WTC11 (cell line): ENCODE data around the gene EFCC1. TPM values are rescaled to one million over a fixed set of nuclear protein-coding genes. Genes with fewer than 3 reads are reported as not detected.

ENCODE experiments used
- ATAC-seq: fragments of 200-7000 bp; cut with Tn5 transposase; 2 replicates; pipeline ENCODE4 v1.10.0; 2021; ENCODE audit warnings: mild to moderate bottlenecking, moderate library complexity
- CTCF ChIA-PET: fragments of 300-600 bp; sonication (Branson Sonifier 250); formaldehyde crosslinking; loops from one replicate; lab custom pipeline; 2021; ENCODE audit warnings: antibody characterized with exemption; lab: Charles Lee
- POLR2A ChIA-PET: fragments of 350-600 bp; sonication (Branson Sonifier 250); formaldehyde crosslinking; loops from one replicate; lab custom pipeline; 2021; ENCODE audit warnings: antibody characterized with exemption; lab: Charles Lee
- DNase-seq: peaks from one replicate; pipeline ENCODE4 v3.0.0; 2021; ENCODE audit warnings: low spot score
- H3K27ac Mint-ChIP-seq: 2 replicates; pipeline ENCODE4 v1.8.0; 2021; ENCODE audit warnings: mixed read lengths
- H3K27me3 Mint-ChIP-seq: 2 replicates; pipeline ENCODE4 v1.8.0; 2021; ENCODE audit warnings: low read depth, mild to moderate bottlenecking, moderate library complexity, mixed read lengths
- H3K36me3 Mint-ChIP-seq: 2 replicates; pipeline ENCODE4 v1.8.0; 2021; ENCODE audit warnings: mixed read lengths
- H3K4me1 Mint-ChIP-seq: 2 replicates; pipeline ENCODE4 v1.8.0; 2022; ENCODE audit warnings: mixed read lengths
- H3K4me3 Mint-ChIP-seq: 2 replicates; pipeline ENCODE4 v1.8.0; 2021; ENCODE audit warnings: mild to moderate bottlenecking, moderate library complexity, mixed read lengths
- H3K9me3 Mint-ChIP-seq: 2 replicates; pipeline ENCODE4 v1.8.0; 2021; ENCODE audit warnings: mixed read lengths
- CBFB ChIP-seq: sonication (generic); formaldehyde crosslinking; IDR thresholded peaks from 2 replicates; pipeline ENCODE4 v1.8.1; 2022; ENCODE audit warnings: mild to moderate bottlenecking, low read depth, missing genetic modification reagents
- ESRRA ChIP-seq: sonication (generic); formaldehyde crosslinking; IDR thresholded peaks from 2 replicates; pipeline ENCODE4 v1.8.1; 2022; ENCODE audit warnings: mild to moderate bottlenecking, missing genetic modification reagents, borderline replicate concordance
- FOXJ3 ChIP-seq: sonication (generic); formaldehyde crosslinking; IDR thresholded peaks from 2 replicates; pipeline ENCODE4 v1.9.0; 2021; ENCODE audit warnings: missing genetic modification reagents, mild to moderate bottlenecking, borderline replicate concordance
- FOXP4 ChIP-seq: sonication (generic); formaldehyde crosslinking; IDR thresholded peaks from 2 replicates; pipeline ENCODE4 v1.8.0; 2022; ENCODE audit warnings: mild to moderate bottlenecking, missing genetic modification reagents
- GTF2I ChIP-seq: fragments of 250-450 bp; sonication (Bioruptor Pico); conservative IDR thresholded peaks from 2 replicates; pipeline ENCODE4 v1.4.0; 2021; ENCODE audit warnings: mild to moderate bottlenecking
- HMGA2 ChIP-seq: fragments of 250-450 bp; sonication (Bioruptor Pico); IDR thresholded peaks from 2 replicates; pipeline ENCODE4 v1.4.0; 2021; ENCODE audit warnings: mild to moderate bottlenecking, moderate library complexity
- JAZF1 ChIP-seq: fragments of 250-450 bp; sonication (Bioruptor Pico); IDR thresholded peaks from 2 replicates; pipeline ENCODE4 v1.9.0; 2021; ENCODE audit warnings: moderate library complexity, mild to moderate bottlenecking, inconsistent platforms
- JUN ChIP-seq: sonication (generic); formaldehyde crosslinking; IDR thresholded peaks from 2 replicates; pipeline ENCODE4 v1.8.0; 2023; ENCODE audit warnings: mild to moderate bottlenecking, missing genetic modification reagents
- MAX ChIP-seq: sonication (generic); formaldehyde crosslinking; IDR thresholded peaks from 2 replicates; pipeline ENCODE4 v1.8.0; 2022; ENCODE audit warnings: mild to moderate bottlenecking, missing genetic modification reagents
- MXD4 ChIP-seq: fragments of 250-450 bp; sonication (Bioruptor Pico); IDR thresholded peaks from 2 replicates; pipeline ENCODE4 v1.8.0; 2021; ENCODE audit warnings: mild to moderate bottlenecking, moderate library complexity, borderline replicate concordance
- NFATC4 ChIP-seq: fragments of 250-450 bp; sonication (Bioruptor Pico); IDR thresholded peaks from 2 replicates; pipeline ENCODE4 v1.9.0; 2021; ENCODE audit warnings: mild to moderate bottlenecking
- PRRX2 ChIP-seq: fragments of 250-450 bp; sonication (Bioruptor Pico); IDR thresholded peaks from 2 replicates; pipeline ENCODE4 v1.8.0; 2021; ENCODE audit warnings: mild to moderate bottlenecking
- SMAD3 ChIP-seq: sonication (generic); formaldehyde crosslinking; IDR thresholded peaks from 2 replicates; pipeline ENCODE4 v1.8.0; 2022; ENCODE audit warnings: missing genetic modification reagents, mild to moderate bottlenecking, borderline replicate concordance
- SMAD4 ChIP-seq: sonication (generic); formaldehyde crosslinking; IDR thresholded peaks from 2 replicates; pipeline ENCODE4 v1.8.0; 2022; ENCODE audit warnings: mild to moderate bottlenecking, missing genetic modification reagents
- TP53 ChIP-seq: sonication (generic); formaldehyde crosslinking; IDR thresholded peaks from 2 replicates; pipeline ENCODE4 v1.8.1; 2023; ENCODE audit warnings: mild to moderate bottlenecking, missing genetic modification reagents
- USF2 ChIP-seq: sonication (generic); formaldehyde crosslinking; IDR thresholded peaks from 2 replicates; pipeline ENCODE4 v1.8.1; 2023; ENCODE audit warnings: mild to moderate bottlenecking, missing genetic modification reagents, moderate library complexity
- ZMAT4 ChIP-seq: fragments of 250-450 bp; sonication (Bioruptor Pico); IDR thresholded peaks from 2 replicates; pipeline ENCODE4 v1.9.0; 2021; ENCODE audit warnings: mild to moderate bottlenecking
- ZNF121 ChIP-seq: sonication (generic); formaldehyde crosslinking; IDR thresholded peaks from 2 replicates; pipeline ENCODE4 v1.8.0; 2023; ENCODE audit warnings: missing genetic modification reagents
- ZNF138 ChIP-seq: sonication (generic); formaldehyde crosslinking; conservative IDR thresholded peaks from 2 replicates; pipeline ENCODE4 v1.8.1; 2022; ENCODE audit warnings: mild to moderate bottlenecking, moderate library complexity, missing genetic modification reagents
- ZNF219 ChIP-seq: sonication (generic); formaldehyde crosslinking; IDR thresholded peaks from 2 replicates; pipeline ENCODE4 v1.8.0; 2023; ENCODE audit warnings: missing genetic modification reagents, mild to moderate bottlenecking, borderline replicate concordance
- ZNF532 ChIP-seq: fragments of 250-450 bp; sonication (Bioruptor Pico); IDR thresholded peaks from 2 replicates; pipeline ENCODE4 v1.9.0; 2021; ENCODE audit warnings: mild to moderate bottlenecking, borderline replicate concordance
- total RNA-seq: library from RNA; stranded (reverse); gene quantifications from 3 replicates; pipeline ENCODE4 v1.2.3, GENCODE V29; 2021

EFCC1 gene
- total RNA-seq, 1 experiment from 2014 or later, result 0.31 TPM

GRCh38 chr3:128973988-128974564 lies 27.0 kb upstream of the EFCC1 start (continued):
- no peak for TF ChIP-seq MAX (CRISPR knock-in tag)

- TF ChIP-seq ZNF219 (CRISPR knock-in tag) (no peak), ZMAT4 (no peak), FOXP4 (CRISPR knock-in tag) (no peak), FOXJ3 (CRISPR knock-in tag) (no peak), ESRRA (CRISPR knock-in tag) (no peak), ZNF138 (CRISPR knock-in tag) (no peak), ZNF532 (no peak), TP53 (no peak), JUN (CRISPR knock-in tag) (no peak), PRRX2 (CRISPR knock-in tag) (no peak), MXD4 (no peak), CBFB (no peak), SMAD3 (CRISPR knock-in tag) (no peak), ZNF121 (CRISPR knock-in tag) (no peak)
- TF ChIP-seq, all 79 proteins: peak for 0
- no peak overlapping the region for H3K27ac Mint-ChIP-seq
- ATAC-seq, result no peak
- CTCF ChIA-PET, result no interaction called here
- H3K4me1 Mint-ChIP-seq, result no peaks in the 10 kb centered on the region
- POLR2A ChIA-PET, result no interaction called here
- no peak overlapping the region for H3K4me3 Mint-ChIP-seq
- no peaks in the 10 kb centered on the region; the same call in 1 of the 2 replicates for H3K27me3 Mint-ChIP-seq
- no peaks in the 10 kb centered on the region for H3K36me3 Mint-ChIP-seq
- no peak for DNase-seq
- H3K9me3 Mint-ChIP-seq, result no peaks in the 10 kb centered on the region
Observed at GRCh38 chr3:128975276-128975675, 25.8 kb upstream of the EFCC1 start.

- H3K27ac Mint-ChIP-seq, result peak overlapping the region; percentile 2; the same call in 1 of the 2 replicates
- H3K27me3 Mint-ChIP-seq, result peaks cover 2% of the 10 kb centered on the region; the same call in 1 of the 2 replicates
- H3K36me3 Mint-ChIP-seq, result no peaks in the 10 kb centered on the region
- ChIA-PET CTCF (interaction anchor here (1.1 to 7.3 kb wide), 4 partner anchors 10 to 70 kb away, joined by 4 to 38 read pairs (median 8); partner anchors contain the start of gene CFAP92), POLR2A (no interaction called here)
- no peaks in the 10 kb centered on the region for H3K9me3 Mint-ChIP-seq
- peak; percentile 34; the same call in 1 of the 2 replicates for ATAC-seq
- H3K4me3 Mint-ChIP-seq, result no peak overlapping the region
- peaks cover 7% of the 10 kb centered on the region for H3K4me1 Mint-ChIP-seq
- DNase-seq, result no peak
- no peak for TF ChIP-seq ZNF219 (CRISPR knock-in tag)
- TF ChIP-seq JAZF1 (CRISPR knock-in tag), result no peak
- no peak for TF ChIP-seq GTF2I (CRISPR knock-in tag)
- TF ChIP-seq JUN (CRISPR knock-in tag), result no peak
- TF ChIP-seq NFATC4, result no peak
- no peak for TF ChIP-seq USF2 (CRISPR knock-in tag)
- TF ChIP-seq HMGA2 (CRISPR knock-in tag), result no peak
- TF ChIP-seq SMAD4 (CRISPR knock-in tag), result no peak
Observed at GRCh38 chr3:128983293-128984069, 17.6 kb upstream of the EFCC1 start.
